Endothelial cell of umbilical vein (primary cell): ENCODE results near the gene SNCB. TPM values are rescaled to one million over a fixed set of nuclear protein-coding genes. Genes with fewer than 3 reads are reported as not detected.

Experiments
- BruUV-seq: library from RNA; stranded (reverse); fragments of 400-500 nt; replicated peaks from 2 replicates; lab custom pipeline; 2021; lab: Mats Ljungman, UMichigan
- CTCF ChIA-PET: fragments of 300-600, 350-600 bp; sonication (Branson Sonifier 250); formaldehyde crosslinking; loops from one replicate; lab custom pipeline; 2021; ENCODE audit warnings: antibody characterized with exemption, inconsistent platforms; lab: Charles Lee
- POLR2A ChIA-PET: fragments of 300-600, 350-600 bp; sonication (Branson Sonifier 250); formaldehyde crosslinking; loops from one replicate; lab custom pipeline; 2021; ENCODE audit warnings: antibody characterized with exemption, inconsistent platforms; lab: Charles Lee
- DNase-seq: peaks from one replicate; pipeline ENCODE4 v3.0.0-alpha.2; 2011; ENCODE audit warnings: low read depth, low spot score
- FAIRE-seq: peaks from 2 replicates; lab custom pipeline; 2011; peaks lifted over from hg19 to GRCh38; lab: Jason Lieb, UNC
- H2AFZ ChIP-seq: 2 replicates; pipeline ENCODE4 v1.6.0; 2012; ENCODE audit warnings: low read depth, low read length, control low read depth, inconsistent platforms
- H3K27ac ChIP-seq: 2 replicates; pipeline ENCODE4 v1.5.1; 2011; ENCODE audit warnings: low read depth, mild to moderate bottlenecking, control low read depth, low read length, moderate library complexity; ENCODE audit not compliant: insufficient read depth
- H3K27me3 ChIP-seq, 2 experiments: 2 replicates each; pipeline versions ENCODE4 v1.6.0 to v1.6.1; 2011; ENCODE audit warnings: low read length in 2 of 2, mixed read lengths in 1 of 2; ENCODE audit not compliant: control insufficient read depth in 2 of 2, insufficient read depth in 2 of 2
- H3K36me3 ChIP-seq, 2 experiments: 2 replicates in 1 of 2; 3 replicates in 1 of 2; pipeline ENCODE4 v1.5.1; 2011; ENCODE audit warnings: low read length in 2 of 2, mild to moderate bottlenecking in 1 of 2, moderate library complexity in 1 of 2; ENCODE audit not compliant: control insufficient read depth in 2 of 2, insufficient read depth in 2 of 2; ENCODE audit errors: extremely low read depth in 1 of 2
- H3K4me1 ChIP-seq: 3 replicates; pipeline ENCODE4 v1.5.1; 2011; ENCODE audit warnings: mild to moderate bottlenecking, low read length; ENCODE audit not compliant: control insufficient read depth, insufficient read depth; ENCODE audit errors: extremely low read depth
- H3K4me2 ChIP-seq: 2 replicates; pipeline ENCODE4 v1.6.1; 2011; ENCODE audit warnings: low read length, control low read depth, mixed read lengths; ENCODE audit not compliant: insufficient read depth
- H3K4me3 ChIP-seq, 3 experiments: fragments of 200-600 bp in 1 of 3; sonication (generic), shearing (Covaris generic) in 1 of 3; replicated peaks in 1 of 3; 2 replicates each; pipeline ENCODE4 v1.5.1; 2011 to 2016; ENCODE audit warnings: control low read depth in 3 of 3, low read length in 3 of 3, mild to moderate bottlenecking in 2 of 3, inconsistent platforms in 1 of 3, low read depth in 1 of 3, moderate library complexity in 1 of 3; ENCODE audit not compliant: insufficient read depth in 1 of 3
- H3K79me2 ChIP-seq: 2 replicates; pipeline ENCODE4 v1.6.0; 2012; ENCODE audit warnings: low read length, inconsistent platforms; ENCODE audit not compliant: control insufficient read depth, insufficient read depth
- H3K9ac ChIP-seq: replicated peaks from 2 replicates; pipeline ENCODE3; 2011; ENCODE audit warnings: low read length, control low read depth; ENCODE audit not compliant: insufficient read depth; ENCODE audit errors: extremely low read depth
- H3K9me1 ChIP-seq: replicated peaks from 3 replicates; pipeline ENCODE4 v1.6.0; 2011; ENCODE audit warnings: mild to moderate bottlenecking, low read length; ENCODE audit not compliant: control insufficient read depth, insufficient read depth; ENCODE audit errors: extremely low read depth
- H3K9me3 ChIP-seq: replicated peaks from 2 replicates; pipeline ENCODE4 v1.5.1; 2012; ENCODE audit warnings: low read length, inconsistent platforms; ENCODE audit not compliant: control insufficient read depth, insufficient read depth
- H4K20me1 ChIP-seq: replicated peaks from 2 replicates; pipeline ENCODE3; 2011; ENCODE audit warnings: mild to moderate bottlenecking, low read length; ENCODE audit not compliant: control insufficient read depth, insufficient read depth; ENCODE audit errors: extremely low read depth
- CTCF ChIP-seq, 2 donors: IDR thresholded peaks; 1 replicate in 1 of 2; 2 replicates in 1 of 2; pipeline ENCODE4 v1.5.1; 2011; ENCODE audit warnings: low read length in 2 of 2, mild to moderate bottlenecking in 2 of 2, moderate library complexity in 2 of 2, control low read depth in 1 of 2, inconsistent platforms in 1 of 2, low read depth in 1 of 2; ENCODE audit not compliant: insufficient read depth in 1 of 2; ENCODE audit errors: extremely low read depth in 1 of 2
- EZH2 ChIP-seq: IDR thresholded peaks from 2 replicates; pipeline ENCODE4 v1.6.1; 2012; ENCODE audit warnings: borderline replicate concordance, low read depth, mild to moderate bottlenecking, moderate library complexity, low read length, inconsistent platforms; ENCODE audit not compliant: severe bottlenecking
- FOS ChIP-seq: IDR thresholded peaks from 2 replicates; pipeline ENCODE4 v1.6.1; 2011; ENCODE audit warnings: mild to moderate bottlenecking, low read length, moderate library complexity, borderline replicate concordance; ENCODE audit not compliant: insufficient read depth
- GATA2 ChIP-seq: IDR thresholded peaks from 2 replicates; pipeline ENCODE4 v1.7.0; 2011; ENCODE audit warnings: low read depth, mild to moderate bottlenecking, moderate library complexity, mixed read lengths, low read length; ENCODE audit not compliant: insufficient read length, insufficient read depth
- JUN ChIP-seq: IDR thresholded peaks from 2 replicates; pipeline ENCODE4 v1.6.1; 2011; ENCODE audit warnings: borderline replicate concordance, low read depth; ENCODE audit not compliant: insufficient read length, insufficient read depth
- MAX ChIP-seq: IDR thresholded peaks from 2 replicates; pipeline ENCODE4 v1.6.1; 2011; ENCODE audit not compliant: insufficient read depth, insufficient read length
- MYC ChIP-seq: IDR thresholded peaks from one replicate; pipeline ENCODE4 v1.6.1; 2011; ENCODE audit warnings: mild to moderate bottlenecking, low read depth, low read length
- POLR2A ChIP-seq: IDR thresholded peaks from 2 replicates; pipeline ENCODE4 v1.6.1; 2012; ENCODE audit warnings: low read depth, mild to moderate bottlenecking, control low read depth, low read length
- POLR2AphosphoS5 ChIP-seq: IDR thresholded peaks from 2 replicates; pipeline ENCODE4 v1.6.1; 2012; ENCODE audit warnings: low read depth, mild to moderate bottlenecking, control low read depth, low read length, moderate library complexity; ENCODE audit not compliant: insufficient read depth
- dilution Hi-C: fragments of 300-500 bp; cut with MboI; formaldehyde crosslinking; loops from one replicate; pipeline ENCODE4 v1.15.0; 2019; ENCODE audit warnings: low sequenced_read_pairs; ENCODE audit not compliant: extremely low pct_ligation_motif_present
- intact Hi-C: fragments of 100-400 bp; cut with micrococcal nuclease; formaldehyde crosslinking; loops from one replicate; pipeline ENCODE4 v1.10.0; 2022
- polyA plus RNA-seq, 4 experiments: library from polyadenylated mRNA; depleted of rRNA in 3 of 4; stranded (reverse) in 3 of 4; unstranded in 1 of 4; fragments of >200 nt; gene quantifications; 2 replicates each; pipeline versions ENCODE4 v1.2.1 to v1.2.3, GENCODE V29; 2011 to 2012; ENCODE audit warnings: missing spikeins in 1 of 4
- total RNA-seq: library from RNA; stranded (reverse); gene quantifications from 2 replicates; pipeline ENCODE4 v1.2.3, GENCODE V29; 2021

Gene SNCB
- total and polyA plus RNA-seq, 2 donors (not counting 3 experiments of a cell fraction or from before 2014, with no cell fraction given), result 0.08 TPM; not detected in 1

GRCh38 chr5:176644878-176645670 lies 14.7 kb upstream of the SNCB start:
- no peak overlapping the region for H3K4me3 ChIP-seq
- no peak overlapping the region for H3K4me2 ChIP-seq
- H3K36me3 ChIP-seq, result no peaks in the 10 kb centered on the region
- no peak overlapping the region for H3K27ac ChIP-seq
- TF ChIP-seq CTCF (IDR thresholded peaks at IDR 0.05; ENCODE audit: extremely low read depth in 1 of 2, insufficient read depth in 1 of 2, low read depth in 1 of 2, low read length in 2 of 2) (no peak), GATA2 (no peak), MYC (no peak), FOS (no peak), JUN (no peak), POLR2A (no peak), MAX (no peak), EZH2 (no peak), POLR2AphosphoS5 (no peak)
- no peak overlapping the region for H2AFZ ChIP-seq
- no peaks in the 10 kb centered on the region for H4K20me1 ChIP-seq
- H3K79me2 ChIP-seq, result peaks cover 9% of the 10 kb centered on the region
- H3K4me1 ChIP-seq, result peaks cover 12% of the 10 kb centered on the region
- dilution Hi-C loops (no loop called here), intact Hi-C loops (no loop called here)
- no peak for DNase-seq
- FAIRE-seq, result no peak
- ChIA-PET CTCF (interaction anchor here (1.6 kb wide), 1 partner anchor 16 kb away, joined by 3 read pairs; no protein-coding TSS in a partner anchor), POLR2A (no interaction called here)
- H3K27me3 ChIP-seq, result no peaks in the 10 kb centered on the region
- no peak overlapping the region for H3K9ac ChIP-seq
- no peaks in the 10 kb centered on the region for H3K9me1 ChIP-seq
- H3K9me3 ChIP-seq, result no peaks in the 10 kb centered on the region
- BruUV-seq, result no TSS peak
